ENCODE results near the gene A4GALT. TPM values are rescaled to one million over a fixed set of nuclear protein-coding genes. Genes with fewer than 3 reads are reported as not detected.
"Not testable (repeated sequence)": the region's sequence is repeated elsewhere in the genome, so short reads cannot be mapped to it uniquely, and the experiment has no call there.

The A4GALT gene
- total and polyA plus RNA-seq, 2 donors: 1.3 to 20.9 TPM

DNA sequence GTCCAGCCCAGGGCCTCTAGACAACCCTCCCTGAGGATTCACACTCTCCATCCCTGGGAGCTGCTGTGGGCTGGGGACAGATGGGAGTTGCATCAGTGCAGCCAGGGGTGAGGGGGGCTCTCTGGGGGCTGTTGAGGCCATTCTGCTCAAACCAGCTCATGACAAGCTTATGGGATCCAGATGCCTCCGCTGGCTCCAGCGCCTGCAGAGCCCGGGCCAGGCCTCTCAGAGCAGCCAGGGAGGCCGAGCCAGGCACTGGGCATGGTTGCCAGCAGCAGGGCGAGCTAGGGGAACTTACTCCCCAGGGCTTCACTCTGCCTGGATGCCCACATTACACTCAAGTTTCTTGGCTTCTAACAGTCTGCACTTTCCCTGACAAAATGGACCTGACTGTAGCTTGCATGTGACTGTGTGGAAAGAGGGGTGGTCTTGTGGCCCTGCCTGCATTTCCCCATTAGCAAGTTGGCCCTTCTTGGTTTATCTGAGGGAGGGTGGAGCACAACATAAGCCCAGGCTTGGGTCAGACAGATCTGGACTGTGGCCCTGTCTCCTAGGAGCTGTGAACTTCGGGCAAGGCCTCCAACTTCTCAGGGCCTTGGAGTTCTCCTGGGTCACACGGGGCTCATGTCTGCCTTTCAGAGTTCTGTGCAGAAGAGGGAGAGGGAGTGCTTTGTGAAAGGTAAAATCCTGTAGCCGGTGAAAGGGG is 36.9 kb downstream of the A4GALT start:
- H3K4me3 ChIP-seq (ENCODE audit: low read length in 2 of 2): no peak overlapping the region
- peaks cover 0 to 10% of the 10 kb centered on the region in 2 donors for H3K4me1 ChIP-seq (ENCODE audit: control insufficient read depth in 2 of 2, insufficient read depth in 2 of 2, low read length in 2 of 2)
- H3K27ac ChIP-seq (ENCODE audit: low read depth in 1 of 2, low read length in 1 of 2): no peak overlapping the region
- H3K27me3 ChIP-seq (ENCODE audit: control insufficient read depth in 2 of 2, insufficient read depth in 1 of 2, low read length in 1 of 2): peaks cover 0 to 6% of the 10 kb centered on the region in 2 donors
- no peaks in the 10 kb centered on the region for H3K36me3 ChIP-seq (ENCODE audit: control insufficient read depth in 2 of 2, insufficient read depth in 2 of 2, low read length in 1 of 2)
- WGBS: 94% methylated on average over 8 of the region's 8 CpGs
- peaks cover 0 to 3% of the 10 kb centered on the region in 2 donors for H3K9me3 ChIP-seq (ENCODE audit: control insufficient read depth in 2 of 2, insufficient read depth in 1 of 2, low read length in 1 of 2)
- DNase-seq (ENCODE audit: low read depth in 6 of 9, low spot score in 9 of 9): no peak

DNA sequence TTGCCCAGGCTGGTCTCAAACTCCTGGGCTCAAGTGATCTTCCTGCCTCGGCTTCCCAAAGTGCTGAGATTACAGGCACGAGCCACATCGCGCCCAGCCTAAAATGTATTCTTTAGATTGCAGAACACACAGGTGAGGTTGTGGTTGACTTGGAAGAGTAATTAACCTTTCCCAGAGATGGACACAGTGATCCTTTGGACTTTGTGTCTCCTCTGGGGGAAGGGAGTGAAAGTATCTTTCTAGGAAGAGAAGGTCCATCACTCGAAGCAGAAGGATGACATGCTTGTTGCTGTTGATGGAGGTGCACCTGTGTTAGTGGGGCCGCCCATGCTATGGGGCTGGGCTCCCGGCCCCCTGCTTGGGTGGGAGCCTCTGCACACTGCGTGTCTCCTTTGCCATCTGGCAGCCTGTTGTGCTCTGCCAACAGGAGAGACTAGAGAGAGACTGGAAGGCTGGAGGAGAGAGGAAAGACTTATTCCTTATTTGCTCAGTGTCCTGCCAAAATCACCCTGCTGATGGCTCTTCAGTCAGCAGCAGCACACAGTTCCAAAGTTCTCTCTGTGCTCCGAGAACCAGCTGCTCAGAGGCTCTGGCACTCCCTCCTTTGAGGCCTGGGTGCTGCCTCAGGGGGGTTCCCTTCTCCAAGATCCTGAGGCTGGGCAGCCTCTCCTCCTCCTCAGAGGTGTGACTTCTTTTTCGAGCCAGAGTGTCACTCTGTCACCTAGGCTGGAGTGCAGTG is 38.4 kb downstream of the A4GALT start:
- 83% methylated on average over 10 of the region's 10 CpGs for WGBS
- no peak for DNase-seq (ENCODE audit: low read depth in 6 of 9, low spot score in 9 of 9)
- H3K27ac ChIP-seq (ENCODE audit: low read depth in 1 of 2, low read length in 1 of 2): no peak overlapping the region
- no peaks in the 10 kb centered on the region for H3K36me3 ChIP-seq (ENCODE audit: control insufficient read depth in 2 of 2, insufficient read depth in 2 of 2, low read length in 1 of 2)
- H3K9me3 ChIP-seq (ENCODE audit: control insufficient read depth in 2 of 2, insufficient read depth in 1 of 2, low read length in 1 of 2): peaks cover 0 to 8% of the 10 kb centered on the region in 2 donors
- H3K4me1 ChIP-seq (ENCODE audit: control insufficient read depth in 2 of 2, insufficient read depth in 2 of 2, low read length in 2 of 2): peaks cover 0 to 3% of the 10 kb centered on the region in 2 donors
- H3K27me3 ChIP-seq (ENCODE audit: control insufficient read depth in 2 of 2, insufficient read depth in 1 of 2, low read length in 1 of 2): peaks cover 0 to 6% of the 10 kb centered on the region in 2 donors
- no peak overlapping the region for H3K4me3 ChIP-seq (ENCODE audit: low read length in 2 of 2)

DNA sequence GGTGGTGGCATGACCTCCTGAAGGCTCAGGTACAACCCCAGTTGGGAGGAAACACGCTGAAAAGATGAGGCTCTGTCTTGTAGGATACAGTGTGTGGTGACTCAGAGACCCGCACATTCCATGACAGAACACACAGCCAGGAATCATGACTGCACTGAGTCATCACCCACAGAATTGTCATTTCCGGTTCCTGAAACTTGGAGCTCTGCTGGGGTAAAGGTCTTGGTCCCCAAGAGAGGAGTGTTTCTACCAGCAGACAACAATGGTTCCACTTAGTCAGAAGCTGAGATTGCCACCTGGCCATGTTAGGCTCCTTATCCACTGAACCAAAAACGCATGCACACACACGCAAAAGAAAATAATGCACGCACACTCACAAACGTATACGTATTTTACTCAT is 40.0 kb downstream of the A4GALT start:
- peaks cover 0 to 6% of the 10 kb centered on the region in 2 donors for H3K27me3 ChIP-seq (ENCODE audit: control insufficient read depth in 2 of 2, insufficient read depth in 1 of 2, low read length in 1 of 2)
- no peak overlapping the region for H3K4me3 ChIP-seq (ENCODE audit: low read length in 2 of 2)
- 96% methylated on average over 8 of the region's 8 CpGs for WGBS
- H3K9me3 ChIP-seq (ENCODE audit: control insufficient read depth in 2 of 2, insufficient read depth in 1 of 2, low read length in 1 of 2): peaks cover 0 to 8% of the 10 kb centered on the region in 2 donors
- no peak overlapping the region for H3K27ac ChIP-seq (ENCODE audit: low read depth in 1 of 2, low read length in 1 of 2)
- no peaks in the 10 kb centered on the region for H3K4me1 ChIP-seq (ENCODE audit: control insufficient read depth in 2 of 2, insufficient read depth in 2 of 2, low read length in 2 of 2)
- no peaks in the 10 kb centered on the region for H3K36me3 ChIP-seq (ENCODE audit: control insufficient read depth in 2 of 2, insufficient read depth in 2 of 2, low read length in 1 of 2)
- no peak for DNase-seq (ENCODE audit: low read depth in 6 of 9, low spot score in 9 of 9)

DNA sequence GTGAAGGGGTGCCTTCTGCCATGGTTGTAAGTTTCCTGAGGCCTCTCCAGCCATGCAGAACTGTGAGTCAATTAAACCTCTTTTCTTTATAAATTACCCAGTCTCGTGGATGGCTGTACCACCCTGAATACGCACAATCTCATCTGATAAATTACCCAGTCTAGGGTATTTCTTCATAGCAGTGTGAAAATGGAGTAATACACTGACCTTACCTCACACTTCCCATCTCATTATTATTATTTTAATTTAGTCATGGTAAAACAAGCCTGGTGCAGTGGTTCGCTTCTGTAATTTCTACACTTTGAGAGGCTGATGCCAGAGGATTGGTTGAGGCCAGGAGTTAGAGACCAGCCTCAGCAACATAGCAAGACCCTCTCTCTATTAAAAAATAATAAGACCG is 41.0 kb downstream of the A4GALT start:
- no peaks in the 10 kb centered on the region for H3K4me1 ChIP-seq (ENCODE audit: control insufficient read depth in 2 of 2, insufficient read depth in 2 of 2, low read length in 2 of 2)
- no peaks in the 10 kb centered on the region for H3K36me3 ChIP-seq (ENCODE audit: control insufficient read depth in 2 of 2, insufficient read depth in 2 of 2, low read length in 1 of 2)
- DNase-seq (ENCODE audit: low read depth in 6 of 9, low spot score in 9 of 9): no peak
- H3K4me3 ChIP-seq (ENCODE audit: low read length in 2 of 2): no peak overlapping the region
- 85% methylated on average over 4 of the region's 4 CpGs for WGBS
- no peak overlapping the region for H3K27ac ChIP-seq (ENCODE audit: low read depth in 1 of 2, low read length in 1 of 2)
- H3K9me3 ChIP-seq (ENCODE audit: control insufficient read depth in 2 of 2, insufficient read depth in 1 of 2, low read length in 1 of 2): peaks cover 0 to 8% of the 10 kb centered on the region in 2 donors
- H3K27me3 ChIP-seq (ENCODE audit: control insufficient read depth in 2 of 2, insufficient read depth in 1 of 2, low read length in 1 of 2): peaks cover 0 to 6% of the 10 kb centered on the region in 2 donors

DNA sequence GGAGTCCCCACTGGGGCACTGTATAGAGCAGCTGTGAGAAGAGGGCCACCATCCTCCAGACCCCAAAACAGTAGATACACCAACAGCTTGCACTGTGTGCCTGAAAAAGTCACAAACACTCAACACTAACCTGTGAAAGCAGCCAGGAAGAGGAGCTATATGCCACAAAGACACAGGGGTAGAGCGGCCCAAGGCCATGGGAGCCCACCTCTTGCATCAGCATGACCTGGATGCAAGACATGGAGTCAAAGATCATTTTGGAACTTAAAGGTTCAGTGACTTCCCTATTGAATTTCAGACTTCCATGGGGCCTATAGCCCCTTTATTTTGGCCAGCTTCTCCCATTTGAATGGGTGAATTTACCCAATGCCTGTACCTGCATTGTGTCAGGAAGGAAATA is 41.8 kb downstream of the A4GALT start:
- Histone ChIP-seq H3K27me3 (ENCODE audit: control insufficient read depth in 2 of 2, insufficient read depth in 1 of 2, low read length in 1 of 2) (peaks cover 0 to 6% of the 10 kb centered on the region in 2 donors), H3K27ac (ENCODE audit: low read depth in 1 of 2, low read length in 1 of 2) (no peak overlapping the region), H3K4me3 (ENCODE audit: low read length in 2 of 2) (no peak overlapping the region), H3K36me3 (ENCODE audit: control insufficient read depth in 2 of 2, insufficient read depth in 2 of 2, low read length in 1 of 2) (no peaks in the 10 kb centered on the region), H3K9me3 (ENCODE audit: control insufficient read depth in 2 of 2, insufficient read depth in 1 of 2, low read length in 1 of 2) (peaks cover 0 to 8% of the 10 kb centered on the region in 2 donors), H3K4me1 (ENCODE audit: control insufficient read depth in 2 of 2, insufficient read depth in 2 of 2, low read length in 2 of 2) (peaks cover 0 to 2% of the 10 kb centered on the region in 2 donors)
- 100% methylated on average over 1 of the region's 1 CpG for WGBS
- no peak for DNase-seq (ENCODE audit: low read depth in 6 of 9, low spot score in 9 of 9)

DNA sequence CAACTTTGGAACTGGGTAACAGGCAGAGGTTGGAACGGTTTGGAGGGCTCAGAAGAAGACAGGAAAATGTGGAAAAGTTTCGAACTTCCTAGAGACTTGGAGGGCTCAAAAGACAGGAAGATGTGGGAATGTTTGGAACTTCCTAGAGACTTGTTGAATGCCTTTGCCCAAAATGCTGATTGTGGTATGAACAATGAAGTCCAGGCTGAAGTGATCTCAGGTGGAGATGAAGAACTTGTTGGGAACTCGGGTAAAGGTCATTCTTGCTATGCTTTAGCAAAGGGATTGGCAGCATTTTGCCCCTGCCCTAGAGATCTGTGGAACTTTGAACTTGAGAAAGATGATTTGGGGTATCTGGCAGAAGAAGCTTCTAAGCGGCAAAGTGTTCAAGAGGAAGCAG is 42.7 kb downstream of the A4GALT start:
- not testable (repeated sequence) for H3K4me1 ChIP-seq (ENCODE audit: control insufficient read depth in 2 of 2, insufficient read depth in 2 of 2, low read length in 2 of 2); H3K4me3 ChIP-seq (ENCODE audit: low read length in 2 of 2); H3K27ac ChIP-seq (ENCODE audit: low read depth in 1 of 2, low read length in 1 of 2); H3K9me3 ChIP-seq (ENCODE audit: control insufficient read depth in 2 of 2, insufficient read depth in 1 of 2, low read length in 1 of 2); H3K36me3 ChIP-seq (ENCODE audit: control insufficient read depth in 2 of 2, insufficient read depth in 2 of 2, low read length in 1 of 2); DNase-seq (ENCODE audit: low read depth in 6 of 9, low spot score in 9 of 9); H3K27me3 ChIP-seq (ENCODE audit: control insufficient read depth in 2 of 2, insufficient read depth in 1 of 2, low read length in 1 of 2)
- 98% methylated on average over 4 of the region's 4 CpGs for WGBS

DNA sequence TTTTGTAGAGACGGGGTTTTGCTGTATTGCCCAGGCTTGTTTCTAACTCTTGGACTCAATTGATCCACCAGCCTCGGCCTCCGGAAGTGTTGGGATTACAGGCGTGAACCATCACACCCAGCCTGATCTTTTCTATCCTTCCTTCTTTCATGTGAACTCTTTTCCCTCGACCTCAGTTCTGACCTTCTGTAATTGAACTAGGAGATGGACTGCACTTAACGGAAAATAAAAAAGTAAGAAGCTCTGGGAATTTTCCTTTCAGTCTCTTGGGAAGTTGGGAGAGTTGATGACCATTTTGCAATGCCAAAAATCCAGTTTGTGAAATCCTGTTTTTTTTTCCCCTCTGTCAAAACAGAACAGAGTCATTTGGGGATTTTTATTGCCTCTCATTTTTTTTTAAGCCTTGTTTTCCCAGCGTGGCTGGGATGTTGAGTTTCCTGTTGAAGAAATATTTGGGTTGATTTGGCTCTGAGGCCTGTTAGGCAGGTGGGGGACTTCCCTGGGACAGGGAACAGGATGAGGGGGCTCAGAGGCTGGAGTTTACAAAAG is 44.5 kb downstream of the A4GALT start:
- WGBS: 78% methylated on average over 7 of the region's 7 CpGs
- H3K9me3 ChIP-seq (ENCODE audit: control insufficient read depth in 2 of 2, insufficient read depth in 1 of 2, low read length in 1 of 2): peaks cover 0 to 8% of the 10 kb centered on the region in 2 donors
- no peaks in the 10 kb centered on the region for H3K36me3 ChIP-seq (ENCODE audit: control insufficient read depth in 2 of 2, insufficient read depth in 2 of 2, low read length in 1 of 2)
- DNase-seq (ENCODE audit: low read depth in 6 of 9, low spot score in 9 of 9): no peak
- H3K4me1 ChIP-seq (ENCODE audit: control insufficient read depth in 2 of 2, insufficient read depth in 2 of 2, low read length in 2 of 2): peaks cover 0 to 6% of the 10 kb centered on the region in 2 donors
- H3K27me3 ChIP-seq (ENCODE audit: control insufficient read depth in 2 of 2, insufficient read depth in 1 of 2, low read length in 1 of 2): no peaks in the 10 kb centered on the region
- peak overlapping the region in 1 of 2 donors; percentile 53 for H3K27ac ChIP-seq (ENCODE audit: low read depth in 1 of 2, low read length in 1 of 2)
- H3K4me3 ChIP-seq (ENCODE audit: low read length in 2 of 2): no peak overlapping the region

DNA sequence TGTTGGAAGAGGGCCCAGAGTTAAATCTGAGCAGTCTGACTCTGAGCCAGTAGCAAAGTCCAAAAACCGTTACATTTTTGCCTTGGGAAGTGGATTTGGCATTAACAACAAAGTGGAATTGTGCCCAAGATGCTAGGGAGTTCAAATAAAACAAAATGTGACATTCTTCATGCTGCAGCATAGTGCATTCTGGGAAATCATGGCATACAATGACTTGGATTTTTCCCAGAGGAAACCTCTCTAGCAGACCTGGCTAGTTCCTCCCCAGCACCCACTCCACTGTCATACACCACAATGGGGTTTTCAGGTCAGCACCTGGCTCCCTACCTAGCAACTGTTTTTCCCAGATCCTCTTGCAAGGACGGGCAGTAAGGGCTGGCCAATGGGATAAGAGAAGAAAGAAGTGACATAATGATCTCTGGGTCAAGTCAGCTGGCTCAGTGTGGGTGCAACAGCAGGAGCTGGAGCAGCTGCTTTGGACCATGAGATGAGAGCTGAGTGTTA is 46.7 kb downstream of the A4GALT start:
- H3K27me3 ChIP-seq (ENCODE audit: control insufficient read depth in 2 of 2, insufficient read depth in 1 of 2, low read length in 1 of 2): no peaks in the 10 kb centered on the region
- H3K4me3 ChIP-seq (ENCODE audit: low read length in 2 of 2): no peak overlapping the region
- H3K9me3 ChIP-seq (ENCODE audit: control insufficient read depth in 2 of 2, insufficient read depth in 1 of 2, low read length in 1 of 2): peaks cover 0 to 7% of the 10 kb centered on the region in 2 donors
- DNase-seq (ENCODE audit: low read depth in 6 of 9, low spot score in 9 of 9): no peak
- peaks cover 0 to 8% of the 10 kb centered on the region in 2 donors for H3K4me1 ChIP-seq (ENCODE audit: control insufficient read depth in 2 of 2, insufficient read depth in 2 of 2, low read length in 2 of 2)
- no peaks in the 10 kb centered on the region for H3K36me3 ChIP-seq (ENCODE audit: control insufficient read depth in 2 of 2, insufficient read depth in 2 of 2, low read length in 1 of 2)
- H3K27ac ChIP-seq (ENCODE audit: low read depth in 1 of 2, low read length in 1 of 2): no peak overlapping the region
- 88% methylated on average over 2 of the region's 2 CpGs for WGBS

DNA sequence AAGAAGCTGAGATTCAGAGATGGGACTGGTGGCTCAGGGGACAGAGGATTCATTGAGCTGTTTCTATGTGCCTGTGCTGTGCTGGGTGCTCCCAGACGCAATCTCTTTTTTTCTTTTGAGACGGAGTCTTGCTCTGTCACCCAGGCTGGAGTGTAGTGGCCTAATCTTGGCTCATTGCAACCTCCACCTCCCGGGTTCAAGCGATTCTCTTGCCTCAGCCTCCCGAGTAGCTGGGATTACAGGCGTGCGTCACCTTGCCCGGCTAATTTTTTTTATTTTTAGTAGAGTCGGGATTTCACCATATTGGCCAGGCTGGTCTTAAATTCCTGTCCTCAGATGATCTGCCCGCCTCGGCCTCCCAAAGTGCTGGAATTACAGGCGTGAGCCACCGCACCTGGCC is 47.6 kb downstream of the A4GALT start:
- H3K4me1 ChIP-seq (ENCODE audit: control insufficient read depth in 2 of 2, insufficient read depth in 2 of 2, low read length in 2 of 2); H3K36me3 ChIP-seq (ENCODE audit: control insufficient read depth in 2 of 2, insufficient read depth in 2 of 2, low read length in 1 of 2); H3K27me3 ChIP-seq (ENCODE audit: control insufficient read depth in 2 of 2, insufficient read depth in 1 of 2, low read length in 1 of 2); DNase-seq (ENCODE audit: low read depth in 6 of 9, low spot score in 9 of 9); H3K27ac ChIP-seq (ENCODE audit: low read depth in 1 of 2, low read length in 1 of 2); H3K9me3 ChIP-seq (ENCODE audit: control insufficient read depth in 2 of 2, insufficient read depth in 1 of 2, low read length in 1 of 2); H3K4me3 ChIP-seq (ENCODE audit: low read length in 2 of 2): not testable (repeated sequence)
- 97% methylated on average over 13 of the region's 13 CpGs for WGBS
